DMS153 treated with DMSO at 0.1 percent for 48 hours (cell line): Measurements from ENCODE around the gene YIPF6.
"Not testable (repeated sequence)": the region's sequence is repeated elsewhere in the genome, so short reads cannot be mapped to it uniquely, and the experiment has no call there.

Experiments
- DNase-seq: peaks from one replicate; lab custom pipeline; 2025; ENCODE audit not compliant: unreplicated experiment; lab: John Stamatoyannopoulos, UW

The YIPF6 gene, protein sequence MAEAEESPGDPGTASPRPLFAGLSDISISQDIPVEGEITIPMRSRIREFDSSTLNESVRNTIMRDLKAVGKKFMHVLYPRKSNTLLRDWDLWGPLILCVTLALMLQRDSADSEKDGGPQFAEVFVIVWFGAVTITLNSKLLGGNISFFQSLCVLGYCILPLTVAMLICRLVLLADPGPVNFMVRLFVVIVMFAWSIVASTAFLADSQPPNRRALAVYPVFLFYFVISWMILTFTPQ

DNA sequence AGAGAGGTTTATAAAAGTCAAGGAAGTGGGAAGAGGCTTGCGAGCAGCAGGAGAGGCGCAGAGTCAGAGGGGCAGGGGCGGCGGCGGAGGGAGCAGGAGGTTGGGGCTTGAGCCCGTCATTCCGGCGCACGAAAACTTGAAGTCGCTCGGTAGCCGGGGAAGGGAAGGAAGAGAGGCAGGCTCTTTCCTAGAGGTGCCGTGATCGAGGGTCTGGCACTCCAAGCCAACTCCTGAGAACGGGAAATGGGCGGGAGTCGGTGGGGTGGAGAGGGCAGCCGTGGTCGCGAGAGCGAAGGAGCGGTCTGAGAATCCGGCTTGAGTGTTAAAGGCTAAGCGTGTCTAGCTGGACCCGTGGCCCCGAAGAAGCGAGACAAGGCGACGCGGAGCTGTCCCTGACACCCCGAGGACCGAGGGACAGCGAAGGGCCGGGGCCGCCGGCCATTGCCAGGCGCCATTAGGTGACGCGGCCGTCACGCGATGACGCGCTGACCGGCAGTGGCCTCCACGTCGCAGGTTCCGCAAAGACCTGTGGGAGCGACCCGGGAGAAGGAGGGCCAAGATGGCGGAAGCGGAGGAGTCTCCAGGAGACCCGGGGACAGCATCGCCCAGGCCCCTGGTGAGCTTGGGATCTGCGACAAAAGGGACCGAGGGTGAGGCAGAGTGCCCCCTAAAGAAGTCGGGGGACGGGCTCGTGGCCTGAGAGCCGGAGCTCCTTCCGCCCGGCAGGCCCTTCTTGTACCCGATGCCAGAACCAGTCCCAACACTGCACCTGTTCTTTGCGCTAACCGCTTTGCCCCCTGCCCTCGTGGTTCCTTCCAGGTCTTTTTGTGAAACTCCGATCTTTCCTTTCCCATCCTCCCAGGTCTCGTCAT, at the start of gene YIPF6:
Gene YIPF6, plus strand, starts transcription at position 544 of the 872 bp plus-strand sequence. Its CDS starts 16 bp downstream, at position 560.
- peak; percentile 4 for DNase-seq

DNA sequence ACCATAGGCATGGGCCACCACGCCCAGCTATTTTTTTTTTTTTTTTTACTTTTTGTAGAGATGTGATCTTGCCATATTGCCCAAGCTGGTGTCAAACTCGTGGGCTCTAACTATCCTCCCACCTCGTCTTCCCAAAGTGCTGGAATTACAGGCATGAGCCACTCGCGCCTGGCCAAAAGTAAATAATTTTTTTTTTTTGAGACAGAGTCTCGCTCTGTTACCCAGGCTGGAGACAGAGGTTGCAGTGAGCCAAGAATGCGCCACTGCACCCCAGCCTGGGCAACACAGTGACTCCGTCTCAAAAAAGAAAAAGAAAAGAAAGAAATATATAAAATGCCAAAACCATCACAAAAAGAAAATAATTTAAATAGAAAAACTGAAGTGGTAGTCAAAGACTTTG, 47.1 kb upstream of the YIPF6 start:
- no peak for DNase-seq

DNA sequence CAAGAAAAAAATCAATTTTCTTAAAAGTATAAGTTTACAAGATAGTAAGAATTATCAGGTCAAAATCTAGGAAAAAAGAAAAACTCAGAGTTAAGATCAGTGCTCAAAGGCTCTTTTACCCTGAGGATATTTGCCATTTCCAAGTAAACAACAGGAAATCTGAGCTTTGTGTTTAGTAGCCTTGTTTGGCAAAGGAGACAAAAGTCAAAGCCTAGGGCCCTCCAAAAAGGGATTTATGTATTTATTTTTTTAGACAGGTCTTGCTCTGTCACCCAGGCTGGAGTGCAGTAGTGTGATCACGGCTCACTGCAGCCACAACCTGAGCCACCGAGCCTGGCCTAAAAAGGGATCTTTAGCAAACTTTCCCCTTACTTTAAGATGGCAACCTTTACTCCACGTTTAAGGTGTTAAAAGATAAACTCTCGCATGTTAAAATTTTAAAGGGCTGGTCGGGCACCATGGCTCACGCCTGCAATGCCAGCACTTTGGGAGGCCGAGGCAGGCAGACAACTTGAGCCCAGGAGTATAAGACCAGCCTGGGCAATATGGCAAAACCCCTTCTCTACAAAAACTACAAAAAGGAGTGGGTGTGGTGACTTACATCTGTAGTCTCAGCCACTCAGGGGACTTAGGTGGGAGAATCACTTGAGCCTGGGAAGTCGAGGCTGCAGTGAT, 44.2 kb upstream of the YIPF6 start:
- no peak for DNase-seq

DNA sequence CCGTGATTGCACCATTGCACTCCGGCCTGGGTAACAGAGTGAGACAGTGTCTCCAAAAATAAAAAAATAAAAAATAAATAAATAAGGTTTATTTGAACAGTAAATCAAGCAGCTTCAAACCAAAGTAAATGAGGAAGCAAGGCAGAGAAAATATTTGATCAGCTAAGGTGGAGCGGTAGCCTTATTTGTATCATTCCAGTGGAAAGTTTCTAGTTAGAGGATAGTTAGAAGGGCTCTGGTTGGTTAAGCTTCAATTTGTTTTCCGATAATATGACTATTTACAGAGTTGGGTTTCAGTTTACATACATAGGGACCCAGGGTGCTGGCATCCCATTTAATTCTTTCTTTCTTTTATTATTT, 43.7 kb upstream of the YIPF6 start:
- DNase-seq: no peak

DNA sequence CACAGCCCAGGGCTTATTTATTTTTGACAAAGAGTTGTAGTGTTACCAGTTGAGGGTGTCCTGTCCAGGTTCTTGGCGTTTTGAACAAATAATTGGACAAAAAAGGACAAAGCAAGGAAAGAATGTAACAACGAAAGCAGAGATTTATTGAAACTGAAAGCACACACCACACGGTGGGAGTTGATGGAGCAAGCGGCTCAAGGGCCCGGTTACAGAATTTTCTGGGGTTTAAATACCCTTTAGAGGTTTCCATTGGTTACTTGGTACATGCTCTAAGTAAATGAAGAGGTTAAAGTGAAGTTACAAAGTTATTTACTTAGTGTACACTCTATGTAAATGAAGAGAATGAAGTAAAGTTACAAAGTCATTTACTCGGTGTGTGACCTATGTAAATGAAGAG, 37.8 kb upstream of the YIPF6 start:
- no peak for DNase-seq

DNA sequence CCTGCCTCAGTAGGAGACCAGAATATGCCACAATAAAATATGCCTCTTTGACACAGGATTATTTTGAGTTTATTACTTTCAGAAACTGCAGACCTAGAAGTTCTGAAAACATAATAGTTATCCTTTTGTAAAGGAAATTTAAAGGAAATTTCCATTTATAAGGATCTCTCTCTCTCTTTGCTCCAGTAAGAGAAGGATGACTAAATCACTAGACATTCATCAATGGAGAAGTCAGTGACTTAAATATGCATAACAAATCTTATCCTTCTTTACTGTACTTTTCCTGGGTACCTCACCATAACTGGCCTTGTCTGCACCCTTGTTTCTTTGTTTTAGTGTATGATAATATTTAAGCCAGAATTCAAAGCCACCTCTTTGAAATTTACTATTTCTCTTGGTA, 37.3 kb upstream of the YIPF6 start:
- DNase-seq: no peak

DNA sequence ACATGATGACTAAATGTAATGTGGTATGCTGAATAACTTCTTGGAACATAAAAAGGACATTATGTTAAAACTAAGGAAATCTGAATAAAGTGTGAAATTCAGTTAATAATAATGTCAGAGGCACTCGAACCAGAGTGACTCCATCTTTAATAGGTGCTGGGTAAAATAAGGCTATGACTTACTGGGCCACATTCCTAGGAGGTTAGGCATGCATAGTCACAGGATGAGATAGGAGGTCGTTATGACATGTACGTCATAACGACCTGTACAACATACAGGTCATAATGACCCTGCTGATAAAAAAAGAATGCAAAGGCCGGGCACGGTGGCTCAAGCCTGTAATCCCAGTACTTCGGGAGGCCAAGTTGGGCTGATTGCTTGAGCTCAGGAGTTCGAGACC, 36.7 kb upstream of the YIPF6 start:
- DNase-seq: no peak

DNA sequence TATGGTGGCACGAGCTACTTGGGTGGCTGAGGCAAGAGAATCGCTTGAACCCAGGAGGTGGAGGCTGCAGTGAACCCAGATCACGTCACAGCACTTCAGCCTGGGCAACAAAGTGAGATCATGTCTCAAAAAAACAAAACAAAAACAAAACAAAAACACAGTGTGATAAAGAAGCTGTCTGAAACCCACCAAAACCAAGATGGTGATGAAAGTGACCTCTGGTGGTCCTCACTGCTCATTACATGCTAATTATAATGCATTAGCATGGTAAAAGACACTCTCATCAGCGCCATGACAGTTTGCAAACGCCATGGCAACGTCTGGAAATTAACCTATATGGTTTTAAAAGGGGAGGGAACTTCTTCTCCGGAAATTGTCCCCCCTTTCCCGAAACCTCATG, 36.2 kb upstream of the YIPF6 start:
- no peak for DNase-seq

DNA sequence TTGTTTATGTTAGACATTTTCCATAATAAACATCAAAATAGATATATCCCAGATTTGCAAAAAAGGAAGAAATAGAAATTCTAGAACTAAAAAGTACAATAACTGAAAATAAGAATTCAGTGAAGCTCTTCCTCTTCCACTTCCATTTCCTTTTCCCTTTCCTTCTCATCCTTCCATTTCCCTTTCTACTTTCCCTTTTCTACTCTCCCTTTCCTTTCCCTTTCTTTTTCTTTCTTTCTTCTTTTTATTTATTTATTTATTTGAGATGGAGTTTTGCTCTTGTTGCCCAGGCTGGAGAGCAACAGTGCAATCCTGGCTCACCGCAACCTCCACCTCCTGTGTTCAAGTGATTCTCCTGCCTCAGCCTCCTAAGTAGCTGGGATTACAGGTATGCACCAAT, 35.0 kb upstream of the YIPF6 start:
- DNase-seq: no peak

DNA sequence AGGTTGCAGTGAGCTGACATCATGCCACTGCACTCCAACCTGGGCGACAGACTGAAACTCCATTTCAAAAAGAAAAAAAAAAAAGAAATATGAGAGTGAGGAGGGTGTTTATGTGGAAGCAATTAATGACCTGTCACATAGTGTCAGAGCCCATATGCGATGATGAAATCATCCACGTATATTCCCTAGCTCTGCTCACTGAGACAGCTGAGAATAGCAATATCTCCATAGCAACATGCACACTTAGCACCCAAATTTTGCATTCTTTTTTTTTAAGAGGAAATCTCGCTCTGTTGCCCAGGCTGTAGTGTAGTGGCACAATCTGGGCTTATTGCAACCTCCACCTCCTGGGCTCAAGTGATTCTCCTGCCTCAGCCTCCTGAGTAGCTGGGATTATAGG, 34.1 kb upstream of the YIPF6 start:
- no peak for DNase-seq

DNA sequence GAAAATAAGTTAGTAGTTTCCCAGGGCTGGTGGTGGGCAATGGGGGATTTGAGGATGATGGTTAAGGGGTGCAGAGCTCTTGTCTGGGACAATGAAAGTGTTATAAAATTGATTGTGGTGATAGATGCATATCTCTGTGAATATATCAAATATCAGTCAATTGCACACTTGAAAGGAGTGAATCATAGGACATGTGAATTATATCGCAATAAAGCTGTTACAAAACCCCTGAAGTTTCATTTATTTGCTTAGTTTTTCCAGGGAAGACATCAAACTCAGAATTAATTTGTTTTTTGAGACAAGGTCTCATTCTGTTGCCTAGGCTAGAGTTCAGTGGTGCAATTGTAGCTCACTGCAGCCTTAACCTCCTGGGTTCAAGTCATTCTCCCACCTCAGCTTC, 17.9 kb upstream of the YIPF6 start:
- DNase-seq: no peak

DNA sequence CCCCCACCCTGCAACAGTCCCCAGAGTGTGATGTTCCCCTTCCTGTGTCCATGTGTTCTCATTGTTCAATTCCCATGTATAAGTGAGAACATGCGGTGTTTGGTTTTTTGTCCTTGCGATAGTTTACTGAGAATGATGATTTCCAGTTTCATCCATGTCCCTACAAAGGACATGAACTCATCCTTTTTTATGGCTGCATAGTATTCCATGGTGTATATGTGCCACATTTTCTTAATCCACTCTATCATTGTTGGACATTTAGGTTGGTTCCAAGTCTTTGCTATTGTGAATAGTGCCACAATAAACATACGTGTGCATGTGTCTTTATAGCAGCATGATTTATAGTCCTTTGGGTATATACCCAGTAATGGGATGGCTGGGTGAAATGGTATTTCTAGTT, 12.7 kb upstream of the YIPF6 start:
- not testable (repeated sequence) for DNase-seq

DNA sequence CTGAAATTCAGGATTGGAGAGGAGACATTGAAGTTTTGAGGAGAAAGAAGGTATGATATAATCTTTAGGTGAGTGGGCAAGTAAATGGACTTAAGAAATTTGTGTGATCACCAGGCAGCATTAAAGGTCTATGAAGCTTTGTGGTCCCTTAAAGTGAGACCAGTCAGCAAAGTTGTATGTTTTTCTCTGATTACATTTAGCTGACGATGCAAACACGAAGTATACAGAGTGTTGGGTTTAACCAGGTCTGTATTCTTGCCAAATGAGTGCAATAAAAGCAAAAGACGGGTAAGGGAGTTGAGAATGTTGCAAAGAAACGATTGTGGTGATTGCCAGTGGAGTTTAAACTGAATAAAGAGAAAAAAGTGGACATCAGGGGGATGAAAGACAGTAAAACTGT, 11.6 kb upstream of the YIPF6 start:
- DNase-seq: no peak

DNA sequence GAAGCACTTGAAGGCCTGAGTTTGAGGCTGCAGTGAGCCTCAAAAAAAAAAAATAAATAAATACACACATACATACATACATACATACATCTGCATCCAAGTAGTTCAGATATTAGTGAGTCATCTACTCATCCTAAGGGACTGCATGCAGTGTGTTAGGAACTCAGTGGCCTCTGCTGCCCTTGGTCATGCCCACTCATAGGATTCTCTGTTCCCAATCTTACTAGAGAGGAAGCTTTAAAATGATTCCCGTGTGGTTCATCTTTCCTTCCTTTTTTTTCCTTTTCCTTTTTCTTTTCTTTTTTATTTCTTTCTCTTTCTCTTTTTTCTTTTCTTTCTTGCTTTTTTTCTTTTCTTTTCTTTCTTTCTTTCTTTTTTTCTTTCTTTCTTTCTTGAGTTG, 10.9 kb upstream of the YIPF6 start:
- no peak for DNase-seq

DNA sequence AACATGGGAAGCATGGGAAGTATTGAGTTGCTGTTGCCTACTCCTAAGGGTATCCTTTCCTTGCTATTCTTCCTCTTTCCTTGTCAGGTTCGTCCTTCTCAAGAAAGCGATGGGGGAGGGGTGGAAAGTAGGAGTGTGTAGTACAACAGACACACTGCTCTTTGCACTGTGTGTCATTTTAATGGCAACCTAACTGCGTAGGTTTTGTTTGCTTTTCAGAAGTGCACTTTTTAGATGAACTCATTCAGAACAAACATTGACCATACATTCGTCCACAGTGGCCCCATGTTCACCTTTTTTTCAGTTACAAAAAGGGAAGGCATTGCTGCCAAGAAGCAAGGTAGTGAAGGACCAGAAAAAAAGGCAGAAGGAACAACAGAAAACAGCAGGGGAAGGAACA, 10.2 kb upstream of the YIPF6 start:
- DNase-seq: no peak

DNA sequence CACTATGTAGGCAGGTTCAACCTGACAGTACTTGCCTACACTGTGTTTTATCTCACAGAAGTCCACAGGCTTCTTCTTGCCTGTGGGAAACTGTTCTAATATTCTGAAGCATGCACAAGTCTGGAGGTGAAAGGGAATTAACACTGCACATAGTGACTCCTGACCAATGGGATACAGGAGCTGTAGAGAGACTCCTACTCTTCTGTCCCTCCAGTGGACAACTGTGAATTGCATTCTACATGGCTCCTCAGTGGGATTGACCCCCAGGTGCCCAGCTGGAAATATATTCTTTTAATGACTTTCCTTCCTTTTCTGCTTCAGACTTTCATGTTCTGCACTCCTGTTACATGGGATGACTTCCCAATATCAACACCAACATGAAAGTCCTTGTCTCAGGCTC, 8.2 kb upstream of the YIPF6 start:
- DNase-seq: no peak

DNA sequence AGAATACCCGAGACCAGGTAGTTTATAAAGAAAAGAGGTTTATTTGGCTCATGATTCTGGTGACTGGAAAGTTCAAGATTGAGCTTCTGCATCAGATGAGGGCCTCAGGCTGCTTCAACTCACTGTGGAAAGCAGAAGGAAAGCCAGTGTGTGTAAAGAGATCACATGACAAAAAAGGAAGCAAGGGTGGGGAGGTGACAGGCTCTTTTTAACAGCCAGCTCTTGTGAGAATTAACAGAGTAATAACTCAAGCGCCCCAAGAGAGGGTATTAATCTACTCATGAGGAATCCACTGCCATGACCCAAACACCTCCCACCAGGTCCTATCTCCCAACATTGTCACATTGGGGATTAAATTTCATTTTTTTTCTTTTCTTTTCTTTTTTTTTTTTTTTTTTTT, 6.3 kb upstream of the YIPF6 start:
- DNase-seq: no peak

DNA sequence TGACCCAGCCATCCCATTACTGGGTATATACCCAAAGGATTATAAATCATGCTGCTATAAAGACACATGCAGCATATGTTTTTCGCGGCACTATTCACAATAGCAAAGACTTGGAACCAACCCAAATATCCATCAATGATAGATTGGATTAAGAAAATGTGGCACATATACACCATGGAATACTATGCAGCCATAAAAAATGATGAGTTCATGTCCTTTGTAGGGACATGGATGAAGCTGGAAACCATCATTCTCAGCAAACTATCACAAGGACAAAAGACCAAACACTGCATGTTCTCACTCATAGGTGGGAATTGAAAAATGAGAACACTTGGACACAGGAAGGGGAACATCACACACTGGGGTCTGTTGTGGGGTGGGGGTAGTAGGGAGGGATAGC, 5.1 kb upstream of the YIPF6 start:
- DNase-seq: not testable (repeated sequence)

DNA sequence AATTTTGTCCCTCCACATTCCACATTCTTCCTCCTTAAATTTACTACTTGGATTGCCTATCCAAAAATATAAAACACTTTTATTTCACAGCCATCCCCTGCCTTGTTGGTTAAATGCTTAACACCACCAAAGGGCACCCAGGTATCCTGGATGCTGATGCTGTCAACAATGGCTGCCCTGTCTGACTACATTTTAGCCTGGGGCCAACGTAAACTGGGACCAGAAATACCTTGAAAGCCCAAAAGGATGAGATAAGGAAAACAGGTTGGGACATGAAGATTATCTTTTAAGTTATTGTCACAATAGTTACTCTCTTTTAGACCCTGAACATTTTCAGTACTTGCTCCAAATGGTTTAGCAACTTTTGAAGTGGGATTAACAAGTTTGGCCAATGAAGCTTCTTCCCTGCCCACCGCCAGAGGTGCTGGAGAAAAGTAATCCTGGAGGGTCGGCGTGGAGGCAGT, 775 bp upstream of the YIPF6 start:
- no peak for DNase-seq

DNA sequence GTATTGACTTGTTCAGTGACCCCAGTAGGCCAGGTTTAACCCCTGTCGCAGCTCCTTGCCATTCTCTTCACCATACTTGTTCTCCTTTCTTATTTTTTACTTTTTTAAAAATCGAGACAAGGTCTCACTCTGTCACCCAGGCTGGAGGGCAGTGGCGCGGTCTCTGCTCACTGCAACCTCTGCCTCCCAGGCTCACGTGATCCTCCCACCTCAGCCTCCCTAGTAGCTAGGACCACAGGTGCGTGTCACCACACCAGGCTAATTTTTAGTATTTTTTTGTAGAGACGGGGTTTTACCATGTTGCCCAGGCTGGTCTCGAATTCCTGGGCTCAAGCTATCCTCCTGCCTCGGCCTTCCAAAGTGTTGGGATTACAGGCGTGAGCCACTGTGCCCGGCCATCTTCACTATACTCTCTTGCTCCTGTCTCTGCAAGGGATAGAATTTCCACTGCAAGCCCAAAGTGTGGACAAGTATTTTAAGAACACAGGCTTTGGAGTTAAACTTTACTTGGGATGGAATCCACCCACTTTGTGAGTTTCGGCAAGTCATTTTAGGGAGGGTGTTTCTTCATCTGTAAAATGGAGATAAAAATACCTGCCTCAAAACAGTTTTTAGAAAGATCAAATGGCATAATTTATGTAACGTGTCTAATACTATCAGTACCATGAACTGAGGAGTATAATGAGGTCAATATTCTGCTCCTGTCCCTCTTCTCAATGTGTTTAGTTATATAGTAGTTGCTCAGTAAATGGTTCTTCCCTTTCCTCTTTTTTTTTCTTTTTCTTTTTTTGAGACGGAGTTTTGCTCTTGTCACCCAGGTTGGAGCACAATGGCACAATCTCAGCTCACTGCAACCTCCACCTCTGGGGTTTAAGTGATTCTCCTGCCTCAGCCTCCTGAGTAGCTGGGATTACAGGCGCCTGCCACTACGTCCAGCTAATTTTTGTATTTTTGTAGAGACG, 973 bp downstream of the YIPF6 start:
- DNase-seq: no peak
